A673 (cell line): ENCODE results near the gene LNPEP. TPM values are rescaled to one million over a fixed set of nuclear protein-coding genes. Genes with fewer than 3 reads are reported as not detected.

Experiments
- BruUV-seq: library from RNA; stranded (reverse); fragments of 400-500 nt; replicated peaks from 2 replicates; lab custom pipeline; 2021; lab: Mats Ljungman, UMichigan
- CTCF ChIA-PET: fragments of 300-600 bp; sonication (Branson Sonifier 250); formaldehyde crosslinking; loops from one replicate; lab custom pipeline; 2022; ENCODE audit warnings: antibody characterized with exemption; lab: Charles Lee
- POLR2A ChIA-PET: fragments of 300-600 bp; sonication (Branson Sonifier 250); formaldehyde crosslinking; loops from one replicate; lab custom pipeline; 2022; ENCODE audit warnings: antibody characterized with exemption; ENCODE audit not compliant: low non-redundant PET; lab: Charles Lee
- DNase-seq: peaks from one replicate; pipeline ENCODE4 v3.0.0-alpha.2; 2015; ENCODE audit warnings: low spot score
- H3K27ac ChIP-seq: fragments of 200-600 bp; sonication (generic); 2 replicates; pipeline ENCODE4 v1.5.1; 2016; ENCODE audit warnings: mixed run types, low read depth, mild to moderate bottlenecking, mixed read lengths, antibody characterized with exemption, low read length; ENCODE audit not compliant: poor library complexity, severe bottlenecking
- H3K27me3 ChIP-seq: fragments of 200-600 bp; sonication (generic); replicated peaks from 2 replicates; pipeline ENCODE4 v1.6.1; 2017; ENCODE audit warnings: mixed run types, low read depth, mild to moderate bottlenecking, mixed read lengths, antibody characterized with exemption, low read length; ENCODE audit not compliant: insufficient read depth, poor library complexity
- H3K36me3 ChIP-seq: fragments of 200-600 bp; sonication (generic); 2 replicates; pipeline ENCODE4 v1.6.1; 2016; ENCODE audit warnings: mixed run types, mild to moderate bottlenecking, mixed read lengths, antibody characterized with exemption, low read length; ENCODE audit not compliant: insufficient read depth, poor library complexity, severe bottlenecking
- H3K4me1 ChIP-seq: fragments of 200-600 bp; sonication (generic); 2 replicates; pipeline ENCODE4 v1.6.1; 2017; ENCODE audit warnings: mixed run types, mild to moderate bottlenecking, mixed read lengths, antibody characterized with exemption, low read length; ENCODE audit not compliant: insufficient read depth, poor library complexity, severe bottlenecking
- H3K4me3 ChIP-seq: fragments of 200-600 bp; sonication (generic); 2 replicates; pipeline ENCODE4 v1.5.1; 2016; ENCODE audit warnings: low read depth, mixed run types, mild to moderate bottlenecking, mixed read lengths, low read length; ENCODE audit not compliant: poor library complexity, severe bottlenecking
- H3K9me3 ChIP-seq: fragments of 200-600 bp; sonication (generic); 2 replicates; pipeline ENCODE4 v1.6.1; 2016; ENCODE audit warnings: mixed run types, low read depth, mild to moderate bottlenecking, mixed read lengths, antibody characterized with exemption, low read length; ENCODE audit not compliant: poor library complexity, severe bottlenecking
- EZH2 ChIP-seq: fragments of 200-600 bp; sonication (generic); IDR thresholded peaks from 2 replicates; pipeline ENCODE4 v1.6.1; 2017; ENCODE audit warnings: borderline replicate concordance, low read depth, mild to moderate bottlenecking, mixed read lengths, antibody characterized with exemption, low read length; ENCODE audit not compliant: poor library complexity, severe bottlenecking
- intact Hi-C: fragments of 100-400 bp; cut with micrococcal nuclease; formaldehyde crosslinking; loops from one replicate; pipeline ENCODE4 v1.10.0; 2022; ENCODE audit not compliant: unreplicated experiment
- total RNA-seq: library from RNA; stranded (reverse); gene quantifications from 2 replicates; pipeline ENCODE4 v1.2.3, GENCODE V29; 2021
- TF ChIP-seq, protein P1 (sequence below): fragments of 300-800, 200-600 bp; sonication (generic); conservative IDR thresholded peaks from 2 replicates; pipeline ENCODE4 v1.5.1; 2017; ENCODE audit warnings: low read depth, mild to moderate bottlenecking, antibody characterized with exemption, low read length, moderate library complexity, mixed read lengths

The LNPEP gene
- total RNA-seq, 1 experiment from 2014 or later: 10.3 TPM

DNA sequence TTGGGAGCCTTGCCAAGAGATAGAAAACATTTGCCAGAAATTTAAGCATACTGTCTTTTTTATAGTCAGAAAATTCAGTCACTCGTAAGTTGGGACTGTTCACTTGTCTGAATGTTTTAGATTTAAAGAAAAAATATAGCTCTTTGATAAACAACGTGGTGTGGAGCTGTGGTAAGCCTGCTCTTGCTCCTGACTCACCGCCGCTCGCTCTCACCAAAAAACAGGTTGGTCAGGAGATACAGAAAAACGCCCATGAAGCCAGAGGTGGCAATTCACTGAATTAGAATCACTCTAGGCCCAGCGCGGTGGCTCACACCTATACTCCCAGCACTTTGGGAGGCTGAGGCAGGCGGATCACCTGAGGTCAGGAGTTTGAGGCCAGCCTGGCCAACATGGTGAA, 6.2 kb downstream of the LNPEP start:
- peaks cover 14% of the 10 kb centered on the region for H3K4me1 ChIP-seq
- H3K9me3 ChIP-seq: no peaks in the 10 kb centered on the region
- H3K4me3 ChIP-seq: no peak overlapping the region
- intact Hi-C loops: no loop called here
- no peak overlapping the region for H3K27ac ChIP-seq
- no peaks in the 10 kb centered on the region for H3K27me3 ChIP-seq
- no peak for TF ChIP-seq EZH2
- TF ChIP-seq, protein P1, sequence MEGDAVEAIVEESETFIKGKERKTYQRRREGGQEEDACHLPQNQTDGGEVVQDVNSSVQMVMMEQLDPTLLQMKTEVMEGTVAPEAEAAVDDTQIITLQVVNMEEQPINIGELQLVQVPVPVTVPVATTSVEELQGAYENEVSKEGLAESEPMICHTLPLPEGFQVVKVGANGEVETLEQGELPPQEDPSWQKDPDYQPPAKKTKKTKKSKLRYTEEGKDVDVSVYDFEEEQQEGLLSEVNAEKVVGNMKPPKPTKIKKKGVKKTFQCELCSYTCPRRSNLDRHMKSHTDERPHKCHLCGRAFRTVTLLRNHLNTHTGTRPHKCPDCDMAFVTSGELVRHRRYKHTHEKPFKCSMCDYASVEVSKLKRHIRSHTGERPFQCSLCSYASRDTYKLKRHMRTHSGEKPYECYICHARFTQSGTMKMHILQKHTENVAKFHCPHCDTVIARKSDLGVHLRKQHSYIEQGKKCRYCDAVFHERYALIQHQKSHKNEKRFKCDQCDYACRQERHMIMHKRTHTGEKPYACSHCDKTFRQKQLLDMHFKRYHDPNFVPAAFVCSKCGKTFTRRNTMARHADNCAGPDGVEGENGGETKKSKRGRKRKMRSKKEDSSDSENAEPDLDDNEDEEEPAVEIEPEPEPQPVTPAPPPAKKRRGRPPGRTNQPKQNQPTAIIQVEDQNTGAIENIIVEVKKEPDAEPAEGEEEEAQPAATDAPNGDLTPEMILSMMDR: no peak
- DNase-seq: no peak
- ChIA-PET CTCF (no interaction called here), POLR2A (no interaction called here)
- no TSS peak for BruUV-seq
- no peaks in the 10 kb centered on the region for H3K36me3 ChIP-seq

DNA sequence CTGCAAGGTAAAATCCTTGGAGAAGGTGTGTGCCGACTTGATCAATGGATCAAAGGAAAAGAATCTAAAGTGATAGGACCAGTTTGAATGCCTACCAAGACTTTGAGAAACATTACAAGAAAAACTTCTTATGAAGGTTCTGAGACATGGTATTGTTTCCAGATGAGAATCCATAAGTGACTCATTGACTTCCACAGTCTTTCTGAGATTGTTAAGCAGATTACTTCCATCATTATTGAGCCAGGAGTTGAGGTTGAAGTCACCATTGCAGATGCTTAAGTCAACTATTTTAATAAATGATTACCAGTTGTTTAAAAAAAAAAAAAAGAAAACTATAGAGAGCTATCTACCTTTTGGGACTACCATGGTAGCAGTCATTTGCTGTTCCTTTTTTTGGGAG, 7.0 kb downstream of the LNPEP start:
- ChIA-PET CTCF (no interaction called here), POLR2A (interaction anchor here (0.6 kb wide), 1 partner anchor 30 kb away, joined by 3 read pairs; no protein-coding TSS in a partner anchor)
- H3K4me3 ChIP-seq: no peak overlapping the region
- intact Hi-C loops: no loop called here
- TF ChIP-seq, protein P1: no peak
- TF ChIP-seq EZH2: no peak
- DNase-seq: no peak
- no TSS peak for BruUV-seq
- H3K9me3 ChIP-seq: no peaks in the 10 kb centered on the region
- H3K4me1 ChIP-seq: peaks cover 10% of the 10 kb centered on the region
- H3K36me3 ChIP-seq: no peaks in the 10 kb centered on the region
- no peaks in the 10 kb centered on the region for H3K27me3 ChIP-seq
- no peak overlapping the region for H3K27ac ChIP-seq

DNA sequence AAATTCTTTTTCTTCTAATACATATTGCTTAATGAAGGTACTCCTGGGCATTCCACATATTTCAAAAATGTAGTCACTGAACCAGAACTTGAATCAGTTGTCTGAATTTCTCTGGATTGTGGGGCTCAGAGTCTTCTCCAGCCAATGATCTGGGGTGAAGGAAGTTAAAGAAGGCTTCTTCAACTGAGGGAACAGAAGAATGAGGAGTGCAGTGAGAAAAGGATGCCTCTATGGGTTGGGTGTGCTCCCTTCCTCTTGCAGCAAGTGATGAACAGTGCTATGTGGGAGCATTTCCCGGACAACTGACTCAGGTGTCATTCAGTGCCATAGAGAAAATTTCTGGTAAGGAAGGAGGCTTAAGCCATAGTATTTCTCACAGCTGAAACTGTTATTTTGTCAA, 7.9 kb downstream of the LNPEP start:
- no peaks in the 10 kb centered on the region for H3K27me3 ChIP-seq
- H3K27ac ChIP-seq: no peak overlapping the region
- TF ChIP-seq EZH2: no peak
- TF ChIP-seq, protein P1: no peak
- intact Hi-C loops: no loop called here
- CTCF ChIA-PET: no interaction called here
- H3K36me3 ChIP-seq: no peaks in the 10 kb centered on the region
- H3K4me1 ChIP-seq: peaks cover 10% of the 10 kb centered on the region
- no peaks in the 10 kb centered on the region for H3K9me3 ChIP-seq
- BruUV-seq: no TSS peak
- no peak overlapping the region for H3K4me3 ChIP-seq
- POLR2A ChIA-PET: no interaction called here
- DNase-seq: no peak
